ENCODE data around the gene C19orf47. TPM values are rescaled to one million over a fixed set of nuclear protein-coding genes. Genes with fewer than 3 reads are reported as not detected.

Gene C19orf47
- total RNA-seq, 1 donor from 2014 or later = 10.4 TPM

- Histone ChIP-seq H3K36me3 (ENCODE audit: control insufficient read depth, insufficient read depth, low read length) (peaks cover 1% of the 10 kb centered on the region), H3K4me3 (ENCODE audit: low read depth, low read length) (no peak overlapping the region), H3K27me3 (ENCODE audit: control insufficient read depth, insufficient read depth, low read length) (no peaks in the 10 kb centered on the region)
- no peak for DNase-seq (ENCODE audit: low read depth)
- TF ChIP-seq CTCF (IDR thresholded peaks at IDR 0.05; ENCODE audit: insufficient read depth, low read length, poor library complexity, severe bottlenecking) = no peak
These were observed 18.7 kb upstream of the C19orf47 start for GRCh38 chr19:40366697-40367561.

- TF ChIP-seq CTCF (IDR thresholded peaks at IDR 0.05; ENCODE audit: insufficient read depth, low read length, poor library complexity, severe bottlenecking) = no peak
- H3K4me3 ChIP-seq (ENCODE audit: low read depth, low read length) = peak overlapping the region; percentile 54
- DNase-seq (ENCODE audit: low read depth) = no peak
- peaks cover 1% of the 10 kb centered on the region for H3K36me3 ChIP-seq (ENCODE audit: control insufficient read depth, insufficient read depth, low read length)
- H3K27me3 ChIP-seq (ENCODE audit: control insufficient read depth, insufficient read depth, low read length) = no peaks in the 10 kb centered on the region
These were observed 17.6 kb upstream of the C19orf47 start for GRCh38 chr19:40365613-40366401.

- H3K36me3 ChIP-seq (ENCODE audit: control insufficient read depth, insufficient read depth, low read length) = peaks cover 1% of the 10 kb centered on the region
- no peak overlapping the region for H3K4me3 ChIP-seq (ENCODE audit: low read depth, low read length)
- DNase-seq (ENCODE audit: low read depth) = no peak
- TF ChIP-seq CTCF (IDR thresholded peaks at IDR 0.05; ENCODE audit: insufficient read depth, low read length, poor library complexity, severe bottlenecking) = no peak
- H3K27me3 ChIP-seq (ENCODE audit: control insufficient read depth, insufficient read depth, low read length) = no peaks in the 10 kb centered on the region
These were observed 16.8 kb upstream of the C19orf47 start for GRCh38 chr19:40365010-40365409.

- no peak for TF ChIP-seq CTCF (IDR thresholded peaks at IDR 0.05; ENCODE audit: insufficient read depth, low read length, poor library complexity, severe bottlenecking)
- H3K27me3 ChIP-seq (ENCODE audit: control insufficient read depth, insufficient read depth, low read length) = no peaks in the 10 kb centered on the region
- no peak overlapping the region for H3K4me3 ChIP-seq (ENCODE audit: low read depth, low read length)
- DNase-seq (ENCODE audit: low read depth) = no peak
- H3K36me3 ChIP-seq (ENCODE audit: control insufficient read depth, insufficient read depth, low read length) = peaks cover 1% of the 10 kb centered on the region
These were observed 14.9 kb upstream of the C19orf47 start for GRCh38 chr19:40363069-40363468.

- TF ChIP-seq CTCF (IDR thresholded peaks at IDR 0.05; ENCODE audit: insufficient read depth, low read length, poor library complexity, severe bottlenecking) = no peak
These were observed 14.0 kb upstream of the C19orf47 start for GRCh38 chr19:40362160-40362559.

More at GRCh38 chr19:40362160-40362559, 14.0 kb upstream of the C19orf47 start:
- peaks cover 1% of the 10 kb centered on the region for H3K36me3 ChIP-seq (ENCODE audit: control insufficient read depth, insufficient read depth, low read length)
- DNase-seq (ENCODE audit: low read depth) = no peak
- no peaks in the 10 kb centered on the region for H3K27me3 ChIP-seq (ENCODE audit: control insufficient read depth, insufficient read depth, low read length)
- H3K4me3 ChIP-seq (ENCODE audit: low read depth, low read length) = no peak overlapping the region
